ENCODE measurements around the gene GSE1.

GRCh38 chr16:85631230-85631629 lies 18.1 kb downstream of the GSE1 start:
- TF ChIP-seq CTCF (IDR thresholded peaks at IDR 0.05; ENCODE audit: low read depth, low read length) (no peak), POLR2A (IDR thresholded peaks at IDR 0.05; ENCODE audit: extremely low read depth, insufficient read length) (no peak), MAX (IDR thresholded peaks at IDR 0.05; ENCODE audit: low read depth, low read length) (no peak), MYC (IDR thresholded peaks at IDR 0.05; ENCODE audit: low read depth, low read length) (no peak)

Measured in NB4 (cell line).